Fibroblast of villous mesenchyme (primary cell): ENCODE data around the gene BCL2L1. TPM values are rescaled to one million over a fixed set of nuclear protein-coding genes. Genes with fewer than 3 reads are reported as not detected.
A peak's percentile ranks its signal among the peaks of the same experiment; 100 is the strongest.

Source experiments
- DNase-seq: peaks from one replicate; pipeline ENCODE4 v3.0.0-alpha.2; 2010; ENCODE audit warnings: low read depth
- H3K4me3 ChIP-seq: 2 replicates; pipeline ENCODE4 v1.5.1; 2011; ENCODE audit warnings: low read depth, mild to moderate bottlenecking, low read length
- CTCF ChIP-seq: IDR thresholded peaks from 2 replicates; pipeline ENCODE4 v1.5.1; 2012; ENCODE audit warnings: low read depth, mild to moderate bottlenecking, low read length; ENCODE audit not compliant: insufficient read depth
- total RNA-seq: library from RNA; depleted of rRNA; stranded (reverse); fragments of >200 nt; gene quantifications from 2 replicates; pipeline ENCODE4 v1.2.3, GENCODE V29; 2012

Gene BCL2L1
- 82.8 and 113 TPM in 2 replicates for total RNA-seq

- peak within 1 kb of the TSS; percentile 92 for H3K4me3 ChIP-seq
- peak; percentile 90 for DNase-seq
- peak; percentile 92 for TF ChIP-seq CTCF
Observed at GRCh38 chr20:31722257-31723068, at the start of gene BCL2L1. TSS of gene BCL2L1 (minus strand) at chr20:31722868. CDS start at chr20:31722218, 650 bp downstream.

GRCh38 chr20:31770243-31770642, 47.6 kb upstream of the BCL2L1 start:
- H3K4me3 ChIP-seq = no peak overlapping the region
- no peak for TF ChIP-seq CTCF
- DNase-seq = peak; percentile 22

GRCh38 chr20:31769681-31770080, 47.0 kb upstream of the BCL2L1 start:
- H3K4me3 ChIP-seq = no peak overlapping the region
- DNase-seq = no peak
- TF ChIP-seq CTCF = no peak

- no peak for DNase-seq
- TF ChIP-seq CTCF = no peak
- H3K4me3 ChIP-seq = no peak overlapping the region
Observed at GRCh38 chr20:31767805-31768204, 45.1 kb upstream of the BCL2L1 start.

GRCh38 chr20:31764641-31765305, 42.1 kb upstream of the BCL2L1 start:
- no peak overlapping the region for H3K4me3 ChIP-seq
- TF ChIP-seq CTCF = no peak
- no peak for DNase-seq

GRCh38 chr20:31760519-31761240, 38.0 kb upstream of the BCL2L1 start:
- DNase-seq = peak; percentile 94
- TF ChIP-seq CTCF = no peak
- no peak overlapping the region for H3K4me3 ChIP-seq
